Activated B cell treated with CpG ODN at 0.5 μM for 24 hours (primary cell): ENCODE results near the gene PROX2. TPM values are rescaled to one million over a fixed set of nuclear protein-coding genes. Genes with fewer than 3 reads are reported as not detected.
A peak's percentile ranks its signal among the peaks of the same experiment; 100 is the strongest.

Experiments
- ATAC-seq: fragments of 200-7000 bp; cut with Tn5 transposase; one replicate; pipeline ENCODE4 v1.10.0; 2021; ENCODE audit warnings: low read depth, mild to moderate bottlenecking, moderate library complexity
- CTCF ChIA-PET: fragments of 350-600 bp; sonication (Branson Sonifier 250); formaldehyde crosslinking; loops from one replicate; lab custom pipeline; 2021; ENCODE audit warnings: antibody characterized with exemption; lab: Charles Lee
- POLR2A ChIA-PET: fragments of 350-600 bp; sonication (Branson Sonifier 250); formaldehyde crosslinking; loops from one replicate; lab custom pipeline; 2021; ENCODE audit warnings: antibody characterized with exemption; lab: Charles Lee
- DNase-seq: peaks from one replicate; pipeline ENCODE4 v3.0.0; 2022
- H3K27ac Mint-ChIP-seq: one replicate; pipeline ENCODE4 v1.8.0; 2020; ENCODE audit warnings: mixed read lengths
- H3K27me3 Mint-ChIP-seq: one replicate; pipeline ENCODE4 v1.8.0; 2021; ENCODE audit warnings: mixed read lengths
- H3K36me3 Mint-ChIP-seq: one replicate; pipeline ENCODE4 v1.8.0; 2021; ENCODE audit warnings: low read depth, mixed read lengths
- H3K4me1 Mint-ChIP-seq: one replicate; pipeline ENCODE4 v1.8.0; 2021; ENCODE audit warnings: mixed read lengths
- H3K4me3 Mint-ChIP-seq: one replicate; pipeline ENCODE4 v1.8.0; 2020; ENCODE audit warnings: mild to moderate bottlenecking, mixed read lengths
- H3K9me3 Mint-ChIP-seq: one replicate; pipeline ENCODE4 v1.8.0; 2020; ENCODE audit warnings: mixed read lengths
- CTCF ChIP-seq: fragments of 200-600 bp; IDR thresholded peaks from one replicate; pipeline ENCODE4 v1.8.0; 2022; ENCODE audit warnings: antibody characterized with exemption, mild to moderate bottlenecking
- intact Hi-C: fragments of 100-400 bp; cut with micrococcal nuclease; formaldehyde crosslinking; loops from one replicate; pipeline ENCODE4 v1.15.1; 2024
- total RNA-seq: library from RNA; stranded (reverse); gene quantifications from 2 replicates; pipeline ENCODE4 v1.2.3, GENCODE V29; 2022

PROX2 gene
- total RNA-seq, result 0.07 TPM in 1 of 2 replicates, not detected in the other

- H3K4me1 Mint-ChIP-seq, result peaks cover 26% of the 10 kb centered on the region
- DNase-seq (no peak), ATAC-seq (peak; percentile 57)
- no peak within 1 kb of the TSS for H3K27ac Mint-ChIP-seq
- TF ChIP-seq CTCF, result no peak
- intact Hi-C loops, result loop anchor here (2.0 kb wide), 1 partner anchor 17 kb away; no protein-coding TSS in a partner anchor
- no peaks in the 10 kb centered on the region for H3K36me3 Mint-ChIP-seq
- peak within 1 kb of the TSS; percentile 28 for H3K4me3 Mint-ChIP-seq
- H3K9me3 Mint-ChIP-seq, result no peaks in the 10 kb centered on the region
- POLR2A ChIA-PET, result interaction anchor here (1.0 kb wide), 1 partner anchor 19 kb away, joined by 5 read pairs; no protein-coding TSS in a partner anchor
- H3K27me3 Mint-ChIP-seq, result no peaks in the 10 kb centered on the region
- CTCF ChIA-PET, result interaction anchor here (1.0 to 8.9 kb wide), 3 partner anchors 15 to 30 kb away, joined by 4 to 58 read pairs (median 15); no protein-coding TSS in a partner anchor
Observed at GRCh38 chr14:74875941-74876913, at the start of gene PROX2. Gene PROX2 (minus strand): TSS chr14:74876145. CDS start chr14:74863834, 12,311 bp downstream.

- ATAC-seq, result no peak
- ChIA-PET CTCF (interaction anchor here (1.1 to 1.7 kb wide), 2 partner anchors 64 to 165 kb away, joined by 5 to 6 read pairs; no protein-coding TSS in a partner anchor), POLR2A (interaction anchor here (0.7 to 2.0 kb wide), 6 partner anchors 7 to 749 kb away, joined by 3 to 11 read pairs (median 6); no protein-coding TSS in a partner anchor)
- no peak overlapping the region for H3K4me3 Mint-ChIP-seq
- intact Hi-C loops, result no loop called here
- H3K9me3 Mint-ChIP-seq, result no peaks in the 10 kb centered on the region
- no peaks in the 10 kb centered on the region for H3K36me3 Mint-ChIP-seq
- no peak for DNase-seq
- TF ChIP-seq CTCF, result no peak
- peaks cover 8% of the 10 kb centered on the region for H3K4me1 Mint-ChIP-seq
- no peak overlapping the region for H3K27ac Mint-ChIP-seq
- H3K27me3 Mint-ChIP-seq, result peaks cover 2% of the 10 kb centered on the region
Observed at GRCh38 chr14:74924061-74924460, 48.1 kb upstream of the PROX2 start.

GRCh38 chr14:74922752-74923401 lies 46.9 kb upstream of the PROX2 start, which contains the start of gene RPS6KL1:
Gene RPS6KL1 (minus strand): TSS chr14:74923260. CDS start chr14:74921541, 1,719 bp downstream.
- CTCF ChIA-PET, result interaction anchor here (0.9 to 2.1 kb wide), 5 partner anchors 18 to 166 kb away, joined by 3 to 7 read pairs (median 5); no protein-coding TSS in a partner anchor
- intact Hi-C loops, result loop anchor here (1.0 kb wide), 2 partner anchors 17 to 42 kb away; partner anchors contain the start of gene DLST
- DNase-seq (peak; percentile 59), ATAC-seq (peak; percentile 98)
- no peaks in the 10 kb centered on the region for H3K9me3 Mint-ChIP-seq
- H3K27me3 Mint-ChIP-seq, result peaks cover 2% of the 10 kb centered on the region
- H3K27ac Mint-ChIP-seq, result no peak within 1 kb of the TSS
- POLR2A ChIA-PET, result interaction anchor here (0.6 to 2.0 kb wide), 10 partner anchors 8 to 625 kb away, joined by 3 to 11 read pairs (median 3); partner anchors contain the start of genes EIF2B2 and ZC2HC1C
- H3K36me3 Mint-ChIP-seq, result no peaks in the 10 kb centered on the region
- peaks cover 8% of the 10 kb centered on the region for H3K4me1 Mint-ChIP-seq
- H3K4me3 Mint-ChIP-seq, result peak within 1 kb of the TSS; percentile 69
- no peak for TF ChIP-seq CTCF

GRCh38 chr14:74921987-74922751 lies 46.2 kb upstream of the PROX2 start:
- DNase-seq, result no peak
- Mint-ChIP-seq H3K36me3 (no peaks in the 10 kb centered on the region), H3K4me1 (peaks cover 8% of the 10 kb centered on the region), H3K9me3 (no peaks in the 10 kb centered on the region), H3K4me3 (peak overlapping the region; percentile 63), H3K27ac (no peak overlapping the region), H3K27me3 (peaks cover 2% of the 10 kb centered on the region)
- no peak for TF ChIP-seq CTCF
- POLR2A ChIA-PET, result interaction anchor here (0.6 to 2.0 kb wide), 5 partner anchors 18 to 147 kb away, joined by 3 to 8 read pairs (median 4); partner anchors contain the start of gene ZC2HC1C
- intact Hi-C loops, result no loop called here
- no peak for ATAC-seq
- CTCF ChIA-PET, result interaction anchor here (0.9 to 2.1 kb wide), 4 partner anchors 17 to 166 kb away, joined by 3 to 7 read pairs (median 5); no protein-coding TSS in a partner anchor
